Cerebellar cortex (tissue), 1 donor: ENCODE results near the gene GLIS2.

Source experiments
- DNase-seq: peaks from one replicate; pipeline ENCODE4 v3.0.0-alpha.2; 2015; ENCODE audit warnings: low spot score

GLIS2 gene

DNA sequence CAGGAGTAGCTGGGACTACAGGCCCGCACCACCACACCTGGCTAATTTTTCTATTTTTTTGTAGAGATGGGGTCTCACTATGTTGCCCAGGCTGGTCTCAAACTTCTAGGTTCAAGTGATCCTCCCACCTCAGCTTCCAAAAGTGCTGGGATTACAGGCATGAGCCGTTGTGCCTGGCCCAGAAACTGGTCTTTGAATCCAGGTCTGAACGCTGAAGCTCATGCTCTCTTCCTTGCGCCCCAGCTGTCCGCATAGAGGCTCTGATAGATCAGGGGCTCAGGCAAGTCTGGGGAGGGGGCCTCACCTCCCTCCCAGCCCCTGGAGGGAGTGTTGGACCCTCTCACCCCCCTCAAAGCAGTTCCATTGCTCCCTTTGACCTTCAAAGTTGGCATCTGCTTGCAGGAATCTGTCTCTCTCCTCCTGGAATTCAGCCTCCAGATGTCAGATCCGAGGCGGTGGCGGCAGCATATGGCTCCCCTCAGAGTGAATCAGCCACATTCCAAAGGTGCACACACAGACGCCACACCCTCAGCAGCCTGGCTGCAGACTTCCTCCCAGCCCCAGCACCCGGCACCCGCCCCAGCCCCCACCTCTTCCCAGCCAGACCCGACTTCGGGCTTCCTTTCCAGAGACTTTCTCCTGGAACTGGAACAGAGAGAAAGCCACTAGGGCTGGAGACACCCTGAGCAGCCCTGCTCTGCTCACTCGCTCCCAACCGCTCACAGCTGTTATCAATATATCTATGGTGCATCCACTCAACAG is 16.9 kb upstream of the GLIS2 start:
- DNase-seq: no peak

DNA sequence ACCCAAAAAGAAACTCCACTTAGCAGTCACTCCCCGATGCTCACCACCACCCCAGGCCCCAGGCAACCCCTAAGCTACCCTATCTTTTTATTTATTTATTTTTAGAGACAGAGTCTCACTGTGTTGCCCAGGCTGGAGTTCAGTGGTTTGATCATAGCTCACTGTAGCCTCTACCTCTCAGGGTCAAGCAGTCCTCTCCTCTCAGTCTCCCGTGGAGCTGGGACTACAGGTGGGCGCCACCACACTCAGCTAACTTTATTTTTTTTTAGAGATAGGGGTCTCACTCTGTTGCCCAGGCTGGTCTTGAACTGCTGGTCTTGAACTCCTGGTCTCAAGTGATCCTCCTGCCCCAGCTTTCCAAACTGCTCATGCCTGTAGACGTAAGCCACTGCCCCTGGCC is 14.7 kb upstream of the GLIS2 start:
- DNase-seq: no peak

DNA sequence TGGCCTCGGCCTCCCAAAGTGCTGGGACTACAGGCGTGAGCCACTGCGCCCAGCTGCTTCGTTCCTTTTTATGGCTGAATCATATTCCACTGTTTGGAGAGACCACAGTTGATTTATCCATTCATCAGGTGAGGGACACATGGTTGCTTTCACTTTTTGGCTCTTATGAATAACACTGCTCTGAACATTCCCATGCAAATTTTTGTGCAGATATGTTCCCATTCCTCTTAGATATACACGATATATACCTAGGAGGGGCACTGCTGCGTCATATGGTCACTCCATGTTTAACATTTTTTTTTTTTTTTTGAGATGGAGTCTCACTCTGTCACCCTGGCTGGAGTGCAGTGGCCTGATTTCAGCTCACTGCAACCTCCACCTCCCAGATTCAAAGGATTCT is 13.9 kb upstream of the GLIS2 start:
- no peak for DNase-seq

DNA sequence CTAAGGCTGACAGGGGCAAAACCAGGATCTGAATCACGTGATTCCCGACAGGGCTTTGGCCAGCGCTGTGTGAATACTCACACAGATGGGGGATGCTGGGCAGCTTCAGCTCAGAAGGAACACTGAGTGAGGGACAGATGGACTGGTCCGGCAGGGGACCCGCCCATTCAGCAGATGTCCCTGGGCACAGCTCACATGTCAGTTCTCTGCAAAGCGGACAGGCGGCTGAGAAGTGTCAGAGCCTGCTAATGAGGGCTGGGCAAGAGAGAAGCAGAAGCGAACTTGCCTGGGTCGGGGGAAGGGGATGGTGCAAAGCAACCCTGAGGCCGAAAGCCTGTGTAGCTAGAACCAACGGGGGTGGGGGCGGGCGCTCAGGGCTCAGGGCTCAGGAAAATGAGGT is 11.9 kb upstream of the GLIS2 start:
- DNase-seq: peak; percentile 97

DNA sequence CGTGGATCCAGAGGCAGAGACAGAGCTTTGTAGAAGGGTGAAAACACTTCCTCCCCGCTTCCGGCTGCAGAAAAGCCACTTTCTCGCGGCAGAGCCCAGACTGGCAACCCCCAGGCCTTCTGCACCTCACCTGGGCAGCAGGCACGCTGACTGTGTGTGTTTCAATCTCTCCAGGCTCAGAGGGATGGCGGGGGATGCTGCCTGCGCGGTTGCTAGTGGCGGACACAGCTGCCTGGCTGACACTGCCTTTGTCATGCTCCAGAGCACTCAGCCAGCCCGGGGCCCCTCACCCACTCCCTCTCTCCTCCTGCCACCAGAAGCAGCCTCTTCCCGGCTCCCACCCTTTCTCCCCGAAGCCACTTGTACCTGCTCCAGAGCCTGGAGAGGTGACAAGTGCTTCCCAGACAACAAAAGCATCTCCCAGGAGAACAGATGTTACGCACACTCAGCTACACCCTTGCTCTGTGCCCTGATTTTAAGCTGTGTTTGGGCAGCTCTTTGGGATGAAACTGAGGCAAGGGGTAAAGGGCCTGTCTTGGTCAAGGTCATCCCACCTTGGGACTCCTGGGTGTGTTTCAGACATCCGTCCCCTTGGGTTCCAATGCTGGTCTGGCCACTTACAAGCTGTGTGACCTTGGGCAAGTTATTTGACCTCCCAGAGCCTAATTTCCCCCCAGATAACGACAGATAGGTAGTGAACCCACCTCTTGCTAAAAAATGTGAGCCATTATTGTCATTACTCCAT is 9.2 kb upstream of the GLIS2 start:
- DNase-seq: no peak

DNA sequence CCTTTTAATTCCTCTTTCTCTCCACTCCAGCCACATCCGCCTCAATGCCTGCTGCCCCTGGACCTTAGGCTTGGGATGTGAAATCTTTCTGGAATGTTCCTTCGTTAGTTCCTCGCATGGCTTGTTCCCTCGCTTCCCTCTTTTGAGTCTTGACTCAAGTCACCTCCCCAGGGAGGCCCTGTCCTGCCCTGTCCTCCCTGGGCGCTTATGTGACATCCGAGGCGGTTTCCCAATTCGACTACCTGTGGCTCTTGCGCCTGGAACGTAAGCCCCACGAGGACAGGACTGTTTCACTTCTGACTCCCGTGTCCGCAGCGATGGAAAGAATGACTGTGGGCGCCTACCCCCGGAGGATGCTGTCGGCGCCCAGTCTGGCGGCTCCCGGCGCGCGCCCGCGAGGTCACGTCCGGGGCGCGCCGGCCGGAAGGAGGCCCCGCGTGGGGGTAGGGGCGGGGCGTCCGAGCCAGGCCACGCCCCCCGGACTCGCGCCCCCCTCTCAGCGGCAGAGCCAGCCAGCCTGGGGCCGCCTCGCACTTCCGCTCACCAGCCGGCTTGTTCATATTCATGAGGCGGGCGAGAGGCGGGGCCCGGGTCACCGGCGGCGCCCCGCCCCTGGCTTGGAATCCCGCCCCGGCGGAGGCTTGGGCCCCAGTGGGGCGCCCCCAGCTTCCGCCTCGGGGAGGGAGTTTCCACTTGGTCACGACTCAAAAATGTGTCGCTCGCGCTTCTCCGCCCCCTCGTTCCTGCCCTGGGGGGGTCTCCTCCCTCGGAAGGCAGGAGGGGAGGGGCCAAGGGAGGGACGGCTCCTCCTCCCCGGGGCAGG is 8.4 kb upstream of the GLIS2 start:
- peak; percentile 47 for DNase-seq

DNA sequence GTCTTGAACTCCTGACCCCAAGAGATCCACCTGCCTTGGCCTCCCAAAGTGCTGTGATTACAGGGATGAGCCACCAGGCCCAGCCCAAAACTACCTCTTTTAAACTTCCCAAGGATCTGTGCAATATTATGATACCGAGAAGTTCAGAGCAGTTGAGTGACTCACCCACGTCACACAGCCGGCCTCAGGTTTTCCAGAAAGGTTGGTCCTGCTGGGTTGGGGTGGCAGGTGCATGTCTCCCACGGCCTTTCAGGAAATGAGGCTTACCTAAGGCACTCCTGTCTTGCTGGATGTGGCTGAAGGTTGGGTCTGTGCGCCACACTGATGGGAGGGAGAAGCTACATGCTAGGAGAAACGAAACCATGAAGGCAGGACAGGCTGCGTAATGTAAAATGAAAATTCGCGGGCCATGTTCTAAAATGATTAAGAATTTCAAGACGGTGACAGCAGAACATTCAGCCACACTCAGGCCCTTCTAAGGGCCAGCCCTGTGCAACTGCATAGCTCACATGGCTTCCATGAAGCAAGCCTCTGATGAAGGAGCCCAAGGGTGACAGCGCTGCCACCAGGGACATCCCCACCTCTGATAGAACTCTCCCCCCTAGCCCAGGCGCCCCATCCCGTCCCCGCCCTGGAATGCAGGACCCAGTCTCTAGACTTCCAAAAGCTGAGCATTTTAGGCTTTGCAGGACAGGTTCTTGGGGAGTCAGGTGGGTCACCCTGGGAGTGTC is 6.6 kb upstream of the GLIS2 start:
- no peak for DNase-seq

DNA sequence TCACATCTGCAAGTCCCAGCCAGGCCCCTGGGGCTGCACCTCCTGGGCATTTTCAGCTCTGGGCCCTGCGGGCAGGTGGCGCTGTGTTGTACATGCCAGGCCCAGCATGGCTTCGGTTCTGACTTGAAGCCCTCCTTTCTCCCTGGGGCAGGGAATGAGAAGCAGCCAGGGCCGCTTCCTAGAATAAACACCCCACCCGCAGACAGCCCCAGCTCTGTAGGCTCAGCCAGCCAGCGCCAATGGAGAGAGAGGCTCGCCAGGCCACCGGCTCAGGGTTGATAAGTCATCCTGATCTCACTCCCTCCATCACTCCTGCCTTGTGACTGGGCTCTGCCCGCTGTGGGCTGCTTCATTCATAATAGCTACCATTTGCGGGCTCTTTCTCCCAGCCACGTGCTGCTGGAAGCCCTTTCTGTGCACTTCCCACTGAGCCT is 6.0 kb upstream of the GLIS2 start:
- DNase-seq: peak; percentile 53

DNA sequence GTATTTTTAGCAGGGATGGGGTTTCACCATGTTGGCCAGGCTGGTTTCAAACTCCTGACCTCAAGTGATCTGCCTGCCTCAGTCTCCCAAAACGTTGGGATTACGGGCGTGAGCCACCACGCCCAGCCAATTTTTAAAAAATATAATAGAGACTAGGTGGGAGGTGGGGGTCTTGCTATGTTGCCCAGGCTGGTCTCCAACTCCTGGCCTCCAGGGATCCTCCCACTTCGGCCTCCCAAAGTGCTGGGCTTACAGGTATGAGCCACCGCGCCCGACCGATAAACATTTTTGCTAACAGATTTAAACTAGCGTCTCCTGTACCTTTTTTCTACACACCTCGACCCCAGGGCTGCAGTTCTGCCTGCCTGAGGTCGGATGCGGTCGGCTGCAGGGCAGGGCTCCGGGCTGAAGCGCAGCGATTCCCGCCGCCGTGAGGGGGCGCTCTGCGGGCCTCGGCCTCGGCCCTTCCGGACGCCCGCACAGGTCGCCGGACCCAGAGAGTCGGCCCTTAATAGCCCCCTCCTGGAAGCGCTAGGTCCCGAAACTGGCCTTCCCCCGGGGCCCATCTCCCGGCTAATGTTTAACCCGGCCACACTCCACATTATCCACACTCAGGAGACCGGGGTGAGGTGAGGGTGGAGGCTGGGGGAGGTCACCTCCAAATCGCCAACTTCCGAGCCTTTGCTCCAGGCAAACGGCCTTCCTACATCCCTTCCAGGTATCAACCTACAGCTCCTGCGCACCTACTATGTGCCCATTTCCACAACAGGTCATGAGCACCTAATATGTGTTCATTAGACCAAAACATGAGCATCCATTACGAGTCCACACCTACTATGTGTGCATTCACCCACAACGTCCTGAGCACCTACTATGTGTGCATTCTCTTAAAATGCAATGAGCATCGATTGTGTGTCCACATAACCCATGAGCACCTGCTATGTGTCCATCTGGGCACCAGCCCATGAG is 2.0 kb upstream of the GLIS2 start:
- DNase-seq: no peak

DNA sequence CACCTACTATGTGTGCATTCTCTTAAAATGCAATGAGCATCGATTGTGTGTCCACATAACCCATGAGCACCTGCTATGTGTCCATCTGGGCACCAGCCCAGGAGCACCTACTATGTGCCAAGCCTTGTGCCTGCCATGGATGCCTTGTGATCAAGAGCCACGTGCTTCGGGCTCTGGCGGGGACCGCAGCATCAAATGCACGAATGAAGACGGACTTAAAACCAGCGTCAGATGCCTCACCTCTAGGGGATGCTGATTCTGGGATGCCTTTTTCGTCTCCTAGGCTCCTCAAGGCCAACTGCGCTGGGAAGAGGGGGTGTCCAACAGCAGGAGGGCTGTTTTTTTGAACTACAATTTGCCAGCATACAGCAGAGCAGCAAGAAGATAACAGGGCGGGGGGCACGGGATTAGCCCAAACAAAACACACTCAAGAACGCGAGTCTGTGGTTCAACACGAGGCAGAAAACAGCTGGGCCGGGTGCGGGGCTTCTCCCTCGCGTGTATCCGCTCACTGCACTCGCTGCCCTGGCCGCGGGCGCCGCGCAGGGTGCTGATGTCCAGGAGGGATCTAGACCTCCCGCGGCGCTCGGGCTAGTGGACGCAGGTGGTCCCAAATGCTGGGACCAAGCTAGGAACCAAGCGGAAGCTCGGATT is 1.2 kb upstream of the GLIS2 start:
- peak; percentile 59 for DNase-seq

DNA sequence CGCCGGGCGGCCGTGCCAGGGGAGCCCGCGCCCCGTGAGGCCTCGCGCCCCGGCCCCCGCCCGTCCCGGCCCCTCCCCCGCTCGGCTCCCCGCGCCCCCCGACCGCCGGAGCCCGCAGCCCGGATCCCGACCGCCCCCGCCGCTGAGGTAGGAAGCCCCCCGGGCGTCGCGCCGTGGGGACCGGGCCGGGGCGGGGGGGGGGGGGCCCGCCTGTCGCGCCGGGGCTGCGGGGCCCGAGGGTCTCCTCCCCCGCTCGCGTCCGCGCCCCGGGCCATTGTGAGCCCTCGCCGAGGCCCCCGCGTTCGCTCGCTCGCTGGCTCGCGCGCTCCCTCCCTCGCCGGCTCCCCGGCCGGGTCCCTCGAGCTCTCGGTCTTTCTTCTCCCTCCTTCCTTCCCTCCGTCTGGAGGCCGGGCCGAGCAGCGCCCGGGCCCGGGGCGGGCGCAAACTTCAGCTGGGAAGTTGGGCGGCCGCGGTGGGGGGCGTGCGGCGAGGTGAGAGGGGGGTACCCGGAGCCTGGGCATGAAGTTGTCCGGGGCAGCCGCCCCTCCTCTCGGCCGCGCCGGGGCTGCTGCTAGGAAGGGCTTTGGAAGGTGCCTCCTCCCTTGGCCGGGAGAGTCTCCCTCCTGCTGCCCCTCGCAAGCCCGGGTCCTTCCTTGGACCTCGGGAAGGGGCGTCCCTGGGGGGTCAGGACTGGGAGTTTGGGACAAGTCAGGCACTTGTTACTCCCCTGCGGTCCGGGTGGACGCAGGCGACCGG is 419 bp downstream of the GLIS2 start:
- DNase-seq: no peak

DNA sequence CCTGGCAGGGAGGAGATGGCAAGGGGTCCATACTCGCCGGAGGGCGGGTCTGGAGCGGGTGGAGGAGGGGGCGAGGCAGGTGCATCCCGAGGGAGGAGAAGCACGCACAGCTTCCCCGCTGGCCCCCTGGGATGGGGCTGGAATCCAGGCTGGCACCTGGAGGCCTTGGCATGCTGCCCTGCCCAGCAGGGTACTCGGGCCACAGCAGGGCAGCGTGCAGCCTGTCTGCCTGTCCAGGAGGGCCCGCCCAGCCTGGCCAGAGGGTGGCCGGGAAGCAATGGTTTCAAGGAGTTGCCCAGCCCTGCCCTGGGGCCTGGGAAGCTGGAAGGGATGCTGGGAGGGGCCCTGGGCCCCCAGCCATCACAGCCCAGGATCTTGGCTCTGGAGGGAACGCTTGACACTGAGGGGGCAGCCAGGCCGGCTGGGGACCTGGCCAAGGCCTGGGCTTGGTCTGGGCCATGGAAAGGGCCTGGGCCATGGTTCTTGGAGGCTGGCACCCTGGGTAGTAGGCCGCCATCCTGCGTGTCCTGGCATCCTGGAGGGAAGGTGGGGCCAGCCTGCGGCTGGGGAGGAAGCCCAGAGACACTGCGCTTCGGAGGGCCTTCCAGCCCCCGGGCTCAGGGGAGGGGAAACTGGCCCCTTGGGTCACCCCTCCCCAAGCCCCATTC is 1.1 kb downstream of the GLIS2 start:
- peak; percentile 48 for DNase-seq

DNA sequence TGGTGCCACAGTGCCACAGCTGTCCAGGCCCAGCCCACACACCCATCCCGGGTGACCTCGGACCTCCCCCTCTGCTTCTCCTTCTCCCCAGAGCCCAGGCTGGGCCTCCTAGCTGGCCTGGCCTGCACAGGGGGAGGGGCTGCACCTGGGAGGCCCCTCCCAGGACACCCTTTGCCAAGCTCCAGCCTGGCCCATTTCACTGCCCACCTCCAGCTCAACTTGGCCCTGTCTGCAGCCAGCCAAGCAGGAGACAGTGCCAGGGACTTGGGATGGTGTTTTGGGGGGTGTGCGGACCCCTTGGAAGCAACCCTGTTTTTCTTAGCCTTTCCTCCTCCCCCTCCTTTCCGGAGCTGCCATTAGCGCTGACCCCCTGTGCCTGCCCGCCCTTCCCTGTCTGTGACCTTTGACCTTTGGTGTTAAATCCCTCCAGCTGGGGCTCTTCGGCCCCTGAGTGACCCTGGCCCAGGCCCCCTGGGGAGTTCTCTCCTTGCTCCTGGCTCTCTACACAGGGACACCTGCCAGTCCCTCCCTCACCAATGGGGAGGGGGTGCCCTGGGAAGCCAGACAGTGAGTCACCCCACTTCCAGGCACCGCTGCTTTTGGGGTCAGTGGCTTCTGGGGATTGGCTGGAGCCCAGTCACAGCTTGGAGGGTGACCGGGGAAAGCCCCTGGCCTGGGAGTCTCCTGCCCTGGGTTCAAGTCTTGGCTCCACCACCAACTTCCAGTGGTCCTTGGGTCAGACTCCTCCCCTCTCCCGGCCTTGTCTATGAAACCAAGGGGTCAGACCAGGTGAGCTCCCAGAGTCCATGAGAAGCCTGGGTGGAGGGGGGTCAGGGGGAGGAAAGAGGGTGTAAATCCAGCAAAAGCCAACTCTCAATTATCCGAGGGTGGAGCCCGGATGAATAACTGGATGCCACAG is 1.9 kb downstream of the GLIS2 start:
- DNase-seq: no peak

DNA sequence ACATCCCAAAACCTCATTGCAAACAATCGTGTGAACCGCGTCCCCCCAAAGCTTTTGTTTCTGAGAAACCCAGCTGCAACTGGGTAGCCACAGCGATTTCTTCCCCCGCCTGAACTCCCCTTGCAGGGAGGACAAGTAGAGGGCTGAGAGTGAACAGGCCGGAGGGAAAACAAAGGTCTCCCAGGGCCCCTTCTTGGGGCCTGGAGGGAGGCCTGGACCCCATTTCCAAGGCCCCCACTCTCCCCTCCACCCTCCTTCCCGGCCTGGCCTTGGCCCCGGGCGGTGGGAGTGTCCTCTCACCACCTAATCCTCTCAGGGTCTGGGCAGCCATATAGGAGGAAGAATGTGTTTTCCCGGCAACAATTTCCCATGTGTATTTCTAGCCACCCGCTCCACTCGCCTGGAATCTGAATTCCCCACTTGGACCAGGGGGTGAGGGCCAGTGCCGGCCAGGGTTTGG is 2.6 kb downstream of the GLIS2 start:
- DNase-seq: no peak

DNA sequence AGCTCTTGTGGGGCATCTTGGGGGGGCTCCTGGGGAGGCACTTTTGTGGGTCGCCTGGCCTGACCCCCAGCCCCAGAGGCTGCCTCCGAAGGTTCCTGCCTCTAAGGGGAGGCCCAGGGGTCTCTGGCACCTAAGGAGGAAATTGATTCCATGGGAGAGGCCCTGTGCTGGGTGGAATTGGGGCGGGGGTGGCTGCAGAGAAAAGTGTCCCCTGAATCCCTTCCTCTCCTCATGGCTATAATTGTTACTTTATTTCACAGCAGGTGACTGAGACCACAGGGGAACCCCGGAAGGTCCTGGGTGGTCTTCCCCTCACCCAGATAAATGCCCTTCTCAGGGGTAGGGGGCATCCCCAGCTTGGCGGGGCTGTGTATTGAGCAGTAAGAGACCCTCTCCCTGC is 3.1 kb downstream of the GLIS2 start:
- no peak for DNase-seq

DNA sequence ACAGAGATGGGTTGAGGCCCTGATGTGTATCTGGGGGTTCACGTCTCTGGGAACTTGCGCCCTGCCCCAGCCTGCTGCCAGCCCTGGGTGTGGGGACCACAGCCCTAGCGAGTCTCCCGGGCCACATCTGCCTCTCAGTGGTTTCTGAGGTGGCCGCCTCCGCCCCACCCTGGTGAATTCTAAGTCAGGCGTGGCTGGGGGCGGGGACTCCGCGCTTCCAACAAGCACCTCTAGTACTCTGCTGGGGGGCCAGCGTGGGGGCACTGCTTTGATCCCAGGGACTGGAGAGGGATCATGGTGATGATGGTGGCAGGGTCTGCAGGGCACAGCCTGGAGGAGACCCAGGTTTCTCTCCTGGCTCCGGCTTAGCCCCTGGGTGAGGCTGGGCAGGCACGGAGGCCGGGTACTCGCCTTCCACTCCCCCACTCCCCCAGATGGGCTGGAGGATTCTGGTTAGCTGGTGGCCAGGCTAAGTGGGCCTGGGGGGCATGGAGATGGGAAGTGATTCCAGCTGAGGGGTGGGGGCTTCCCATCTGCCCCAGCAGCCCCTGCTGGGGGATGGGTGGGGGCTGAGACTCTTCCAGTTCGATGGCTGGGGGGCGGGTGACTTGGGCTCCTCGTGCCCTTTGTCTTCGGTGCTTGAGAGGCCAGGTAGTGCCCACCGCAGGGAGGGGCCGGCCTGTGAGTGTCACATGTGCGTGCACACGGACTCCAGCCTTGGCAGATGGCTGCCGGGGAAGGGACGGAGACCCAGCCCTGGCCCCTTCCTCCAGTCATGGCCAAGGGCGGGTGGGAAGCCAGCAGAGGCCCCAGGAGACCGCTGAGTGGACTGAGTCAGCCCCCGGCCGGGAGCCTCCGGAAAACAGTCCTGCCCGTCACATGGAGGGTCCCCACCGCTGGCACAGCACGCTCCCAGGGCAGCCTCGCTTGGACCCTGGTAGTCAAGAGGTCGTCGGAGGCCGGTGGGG is 3.9 kb downstream of the GLIS2 start:
- DNase-seq: no peak
